ENCODE measurements around the gene KRI1. TPM values are rescaled to one million over a fixed set of nuclear protein-coding genes. Genes with fewer than 3 reads are reported as not detected.

Gene KRI1
- total RNA-seq, 4 donors from 2014 or later, result 9.0 to 152 (median 27.6) TPM

DNA sequence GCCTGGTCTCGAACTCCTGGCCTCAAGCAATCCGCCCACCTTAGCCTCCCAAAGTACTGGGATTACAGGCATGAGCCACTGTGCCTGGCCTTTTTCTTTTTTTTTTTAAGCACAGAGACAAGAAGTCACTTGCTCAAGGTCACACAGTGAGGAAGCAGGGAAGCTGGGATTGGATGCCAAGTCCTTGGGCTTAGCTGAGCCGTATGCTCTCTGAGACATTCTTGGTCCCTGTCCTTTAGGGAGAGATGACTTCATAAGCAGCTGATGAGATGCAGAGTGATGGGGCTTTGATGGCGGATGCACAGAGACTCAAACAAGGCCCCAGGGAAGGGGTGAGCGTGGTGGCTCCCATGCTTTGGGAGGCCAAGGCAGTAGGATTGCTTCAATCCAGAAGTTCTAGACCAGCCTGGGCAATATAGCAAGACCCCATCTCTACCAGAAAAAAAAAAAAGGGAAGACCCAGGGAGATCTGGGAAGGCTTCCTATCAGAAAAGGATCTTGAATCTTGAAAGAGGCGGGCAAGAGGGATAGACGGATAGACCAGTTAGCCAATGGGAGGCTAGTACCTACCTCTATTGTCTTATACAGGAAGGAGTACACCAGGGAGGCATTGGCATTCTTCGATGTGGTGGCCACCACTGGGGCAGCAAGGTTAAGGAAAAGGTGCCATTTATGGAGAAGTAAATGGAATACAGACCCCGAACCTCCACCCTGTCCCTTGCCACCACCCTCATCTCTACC, 17.4 kb upstream of the KRI1 start:
- Histone ChIP-seq H3K4me3 (no peak overlapping the region), H3K36me3 (no peaks in the 10 kb centered on the region), H3K27ac (no peak overlapping the region), H3K27me3 (peaks cover 0 to 6% of the 10 kb centered on the region in 2 donors), H3K4me1 (no peaks in the 10 kb centered on the region), H3K9me3 (no peaks in the 10 kb centered on the region)
- TF ChIP-seq, protein P1, sequence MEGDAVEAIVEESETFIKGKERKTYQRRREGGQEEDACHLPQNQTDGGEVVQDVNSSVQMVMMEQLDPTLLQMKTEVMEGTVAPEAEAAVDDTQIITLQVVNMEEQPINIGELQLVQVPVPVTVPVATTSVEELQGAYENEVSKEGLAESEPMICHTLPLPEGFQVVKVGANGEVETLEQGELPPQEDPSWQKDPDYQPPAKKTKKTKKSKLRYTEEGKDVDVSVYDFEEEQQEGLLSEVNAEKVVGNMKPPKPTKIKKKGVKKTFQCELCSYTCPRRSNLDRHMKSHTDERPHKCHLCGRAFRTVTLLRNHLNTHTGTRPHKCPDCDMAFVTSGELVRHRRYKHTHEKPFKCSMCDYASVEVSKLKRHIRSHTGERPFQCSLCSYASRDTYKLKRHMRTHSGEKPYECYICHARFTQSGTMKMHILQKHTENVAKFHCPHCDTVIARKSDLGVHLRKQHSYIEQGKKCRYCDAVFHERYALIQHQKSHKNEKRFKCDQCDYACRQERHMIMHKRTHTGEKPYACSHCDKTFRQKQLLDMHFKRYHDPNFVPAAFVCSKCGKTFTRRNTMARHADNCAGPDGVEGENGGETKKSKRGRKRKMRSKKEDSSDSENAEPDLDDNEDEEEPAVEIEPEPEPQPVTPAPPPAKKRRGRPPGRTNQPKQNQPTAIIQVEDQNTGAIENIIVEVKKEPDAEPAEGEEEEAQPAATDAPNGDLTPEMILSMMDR (IDR thresholded peaks at IDR 0.05), result no peak
- TF ChIP-seq POLR2A (IDR thresholded peaks at IDR 0.05), result no peak
- intact Hi-C loops (cut with DNase I; ENCODE audit: low total_unique reads), result loop anchor here (5.0 kb wide), 1 partner anchor 59 kb away; no protein-coding TSS in a partner anchor
- DNase-seq, result no peak

DNA sequence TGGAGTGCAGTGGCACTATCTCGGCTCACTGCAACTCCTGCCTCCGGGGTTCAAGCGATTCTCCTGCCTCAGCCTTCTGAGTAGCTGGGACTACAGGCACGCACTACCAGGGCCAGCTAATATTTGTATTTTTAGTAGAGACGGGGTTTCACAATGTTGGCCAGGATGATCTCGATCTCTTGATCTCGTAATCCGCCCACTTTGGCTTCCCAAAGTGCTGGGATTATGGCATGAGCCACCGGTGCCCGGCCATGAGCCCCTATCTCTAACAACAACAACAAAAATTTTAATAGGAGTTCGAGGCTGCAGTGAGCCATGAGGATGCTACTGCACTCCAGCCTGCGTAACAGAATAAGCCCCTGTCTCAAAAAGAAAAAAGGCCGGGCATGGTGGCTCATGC, 16.3 kb upstream of the KRI1 start:
- H3K27ac ChIP-seq, result no peak overlapping the region
- DNase-seq, result no peak
- TF ChIP-seq, protein P1 (IDR thresholded peaks at IDR 0.05), result no peak
- no peak for TF ChIP-seq POLR2A (IDR thresholded peaks at IDR 0.05)
- no peaks in the 10 kb centered on the region for H3K36me3 ChIP-seq
- H3K4me3 ChIP-seq, result no peak overlapping the region
- H3K27me3 ChIP-seq, result peaks cover 0 to 1% of the 10 kb centered on the region in 2 donors
- no peaks in the 10 kb centered on the region for H3K9me3 ChIP-seq
- intact Hi-C loops (cut with DNase I; ENCODE audit: low total_unique reads), result loop anchor here (5.0 kb wide), 1 partner anchor 60 kb away; no protein-coding TSS in a partner anchor
- no peaks in the 10 kb centered on the region for H3K4me1 ChIP-seq

DNA sequence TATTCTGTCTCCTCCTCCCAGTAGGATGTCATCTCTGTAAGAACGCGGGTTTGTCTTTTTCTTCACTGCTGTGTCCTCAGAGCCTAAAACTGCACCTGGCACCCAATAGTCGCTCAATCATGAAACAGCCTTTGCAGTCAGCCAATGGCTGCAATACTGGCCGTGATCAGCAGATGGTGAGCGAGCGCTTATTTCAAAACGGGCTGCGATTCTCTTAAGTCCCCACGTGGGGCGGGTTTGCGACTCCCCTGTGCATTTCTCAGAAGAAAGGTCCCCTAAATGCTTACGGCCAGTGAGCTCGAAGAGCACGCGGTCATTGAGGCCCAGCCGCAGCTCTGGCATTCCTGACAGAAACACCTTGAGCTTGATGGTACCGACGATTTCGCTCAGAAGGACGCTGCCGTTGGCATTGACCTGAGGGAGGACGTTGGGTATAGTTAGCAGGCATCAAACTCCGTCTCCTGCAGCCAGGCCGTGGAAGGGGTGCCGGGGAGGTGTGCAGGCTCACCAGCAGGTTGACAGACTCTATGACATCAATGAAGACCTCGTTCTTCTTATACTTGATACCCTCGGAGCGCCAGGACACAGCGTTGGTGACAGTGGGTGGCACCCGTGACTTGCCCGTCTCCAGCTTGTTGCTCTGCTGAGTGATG, 15.3 kb upstream of the KRI1 start:
- H3K36me3 ChIP-seq, result no peaks in the 10 kb centered on the region
- intact Hi-C loops (cut with DNase I; ENCODE audit: low total_unique reads), result loop anchor here (5.0 kb wide), 1 partner anchor 61 kb away; no protein-coding TSS in a partner anchor
- no peak overlapping the region for H3K27ac ChIP-seq
- no peaks in the 10 kb centered on the region for H3K27me3 ChIP-seq
- DNase-seq, result peak; percentile 89 to 90
- no peaks in the 10 kb centered on the region for H3K9me3 ChIP-seq
- no peaks in the 10 kb centered on the region for H3K4me1 ChIP-seq
- H3K4me3 ChIP-seq, result no peak overlapping the region
- TF ChIP-seq, protein P1 (IDR thresholded peaks at IDR 0.05), result peak; percentile 97 to 100 (median 99)
- peak in 1 of 2 donors; percentile 24 for TF ChIP-seq POLR2A (IDR thresholded peaks at IDR 0.05)

DNA sequence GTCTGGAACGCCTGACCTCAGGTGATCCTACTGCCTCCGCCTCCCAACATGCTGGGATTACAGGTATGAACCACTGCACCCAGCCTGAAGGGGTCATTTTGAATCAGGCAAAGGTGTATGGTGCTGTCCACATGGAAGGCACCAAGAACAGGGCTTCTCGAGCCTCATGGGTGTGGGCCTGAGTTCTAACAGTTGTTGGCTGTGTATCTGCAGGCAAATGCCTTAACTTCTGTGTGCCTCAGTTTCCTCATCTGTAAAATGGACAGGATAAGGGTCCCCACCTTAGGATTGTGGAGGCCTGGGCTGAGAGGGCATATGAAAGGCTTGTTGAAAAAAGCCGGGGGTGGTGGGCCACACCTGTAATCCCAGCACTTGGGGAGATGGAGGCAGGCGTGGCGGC, 12.1 kb upstream of the KRI1 start:
- DNase-seq, result no peak
- no peak overlapping the region for H3K27ac ChIP-seq
- intact Hi-C loops (cut with DNase I; ENCODE audit: low total_unique reads), result no loop called here
- no peak overlapping the region for H3K4me3 ChIP-seq
- H3K4me1 ChIP-seq, result no peaks in the 10 kb centered on the region
- no peaks in the 10 kb centered on the region for H3K27me3 ChIP-seq
- H3K36me3 ChIP-seq, result no peaks in the 10 kb centered on the region
- TF ChIP-seq, protein P1 (IDR thresholded peaks at IDR 0.05), result no peak
- no peak for TF ChIP-seq POLR2A (IDR thresholded peaks at IDR 0.05)
- H3K9me3 ChIP-seq, result no peaks in the 10 kb centered on the region
